ENCODE measurements around the gene FBXL17.

DNA sequence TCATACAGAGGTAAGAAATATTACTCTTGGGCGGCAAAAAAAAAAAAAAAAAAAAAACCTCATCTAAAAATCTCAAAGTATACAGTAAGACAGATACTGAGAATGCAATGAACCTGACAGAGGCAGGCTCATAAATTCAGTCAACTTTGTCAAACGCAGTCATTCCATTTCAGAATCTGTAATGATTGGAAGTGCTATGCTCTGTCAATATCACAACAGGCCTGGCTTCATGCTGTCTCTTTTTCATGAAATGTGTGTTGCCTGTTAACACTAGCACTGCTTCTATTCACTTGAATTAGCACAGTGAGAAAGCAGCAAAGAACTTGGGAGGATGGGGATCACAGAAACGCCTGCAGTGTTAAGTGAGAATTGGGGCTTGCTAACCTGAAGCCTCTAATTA is 510.9 kb downstream of the FBXL17 start:
- TF ChIP-seq, protein P1, sequence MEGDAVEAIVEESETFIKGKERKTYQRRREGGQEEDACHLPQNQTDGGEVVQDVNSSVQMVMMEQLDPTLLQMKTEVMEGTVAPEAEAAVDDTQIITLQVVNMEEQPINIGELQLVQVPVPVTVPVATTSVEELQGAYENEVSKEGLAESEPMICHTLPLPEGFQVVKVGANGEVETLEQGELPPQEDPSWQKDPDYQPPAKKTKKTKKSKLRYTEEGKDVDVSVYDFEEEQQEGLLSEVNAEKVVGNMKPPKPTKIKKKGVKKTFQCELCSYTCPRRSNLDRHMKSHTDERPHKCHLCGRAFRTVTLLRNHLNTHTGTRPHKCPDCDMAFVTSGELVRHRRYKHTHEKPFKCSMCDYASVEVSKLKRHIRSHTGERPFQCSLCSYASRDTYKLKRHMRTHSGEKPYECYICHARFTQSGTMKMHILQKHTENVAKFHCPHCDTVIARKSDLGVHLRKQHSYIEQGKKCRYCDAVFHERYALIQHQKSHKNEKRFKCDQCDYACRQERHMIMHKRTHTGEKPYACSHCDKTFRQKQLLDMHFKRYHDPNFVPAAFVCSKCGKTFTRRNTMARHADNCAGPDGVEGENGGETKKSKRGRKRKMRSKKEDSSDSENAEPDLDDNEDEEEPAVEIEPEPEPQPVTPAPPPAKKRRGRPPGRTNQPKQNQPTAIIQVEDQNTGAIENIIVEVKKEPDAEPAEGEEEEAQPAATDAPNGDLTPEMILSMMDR (IDR thresholded peaks at IDR 0.05; ENCODE audit: insufficient read depth, low read depth, low read length) = no peak
- TF ChIP-seq EZH2 (IDR thresholded peaks at IDR 0.05; ENCODE audit: insufficient read depth, low read length) = no peak
